ENCODE data around the gene RAMP2.

The RAMP2 gene

GRCh38 chr17:42798383-42799380 lies 37.7 kb downstream of the RAMP2 start, which contains the start of the genes CNTD1 and COA3:
CNTD1 (plus strand) TSS chr17:42798861; CDS start chr17:42799068, 207 bp downstream.
COA3 (minus strand) TSS chr17:42798704; CDS start chr17:42798681, 23 bp downstream.
- peak within 1 kb of the TSS; percentile 97 for H3K4me2 ChIP-seq (ENCODE audit: low read depth, low read length, poor library complexity, severe bottlenecking)
- H3K4me3 ChIP-seq (ENCODE audit: low read length, poor library complexity, severe bottlenecking), result peak within 1 kb of the TSS; percentile 88
- TF ChIP-seq EZH2phosphoT487 (IDR thresholded peaks at IDR 0.05; ENCODE audit: borderline replicate concordance), result no peak
- no peak for TF ChIP-seq CTCF (conservative IDR thresholded peaks at IDR 0.05; ENCODE audit: low read length)
- peak within 1 kb of the TSS; percentile 85 for H2AFZ ChIP-seq (ENCODE audit: low read length)
- H3F3A ChIP-seq (ENCODE audit: low read depth), result no peaks in the 10 kb centered on the region
- H3K27me3 ChIP-seq (ENCODE audit: insufficient read depth, low read length, poor library complexity, severe bottlenecking), result no peaks in the 10 kb centered on the region
- H4K20me1 ChIP-seq (ENCODE audit: insufficient read depth, low read length, poor library complexity, severe bottlenecking), result no peaks in the 10 kb centered on the region
- peak within 1 kb of the TSS; percentile 88 for H3K9ac ChIP-seq (ENCODE audit: low read depth, low read length, poor library complexity, severe bottlenecking)
- no peaks in the 10 kb centered on the region for H3K36me3 ChIP-seq (ENCODE audit: insufficient read depth, low read length)
- peaks cover 20% of the 10 kb centered on the region for H3K79me2 ChIP-seq (ENCODE audit: insufficient read depth, low read length)
- no peaks in the 10 kb centered on the region for H3K9me2 ChIP-seq (replicated peaks; ENCODE audit: low read depth, low read length)
- H3K4me1 ChIP-seq (ENCODE audit: insufficient read depth, low read length, poor library complexity, severe bottlenecking), result peaks cover 12% of the 10 kb centered on the region
- no peaks in the 10 kb centered on the region for H3K9me3 ChIP-seq (ENCODE audit: insufficient read depth, low read depth, low read length)

- Histone ChIP-seq H3K36me3 (ENCODE audit: insufficient read depth, low read length) (no peaks in the 10 kb centered on the region), H3K79me2 (ENCODE audit: insufficient read depth, low read length) (peaks cover 1% of the 10 kb centered on the region; the same call in 1 of the 2 replicates), H3K4me2 (ENCODE audit: low read depth, low read length, poor library complexity, severe bottlenecking) (no peak overlapping the region), H3K4me3 (ENCODE audit: low read length, poor library complexity, severe bottlenecking) (no peak overlapping the region), H3K9me3 (ENCODE audit: insufficient read depth, low read depth, low read length) (no peaks in the 10 kb centered on the region), H3F3A (ENCODE audit: low read depth) (no peaks in the 10 kb centered on the region), H3K4me1 (ENCODE audit: insufficient read depth, low read length, poor library complexity, severe bottlenecking) (no peaks in the 10 kb centered on the region), H4K20me1 (ENCODE audit: insufficient read depth, low read length, poor library complexity, severe bottlenecking) (no peaks in the 10 kb centered on the region), H3K9ac (ENCODE audit: low read depth, low read length, poor library complexity, severe bottlenecking) (no peak overlapping the region), H3K9me2 (replicated peaks; ENCODE audit: low read depth, low read length) (no peaks in the 10 kb centered on the region), H2AFZ (ENCODE audit: low read length) (no peak overlapping the region), H3K27me3 (ENCODE audit: insufficient read depth, low read length, poor library complexity, severe bottlenecking) (no peaks in the 10 kb centered on the region)
- TF ChIP-seq CTCF (conservative IDR thresholded peaks at IDR 0.05; ENCODE audit: low read length) (no peak), EZH2phosphoT487 (IDR thresholded peaks at IDR 0.05; ENCODE audit: borderline replicate concordance) (no peak)
These were observed 42.3 kb downstream of the RAMP2 start for GRCh38 chr17:42803074-42803883.

GRCh38 chr17:42804918-42805367 lies 43.9 kb downstream of the RAMP2 start:
- Histone ChIP-seq H3K4me3 (ENCODE audit: low read length, poor library complexity, severe bottlenecking) (no peak overlapping the region), H3K27me3 (ENCODE audit: insufficient read depth, low read length, poor library complexity, severe bottlenecking) (no peaks in the 10 kb centered on the region), H3K9me3 (ENCODE audit: insufficient read depth, low read depth, low read length) (no peaks in the 10 kb centered on the region), H3K9ac (ENCODE audit: low read depth, low read length, poor library complexity, severe bottlenecking) (no peak overlapping the region), H3F3A (ENCODE audit: low read depth) (no peaks in the 10 kb centered on the region), H3K36me3 (ENCODE audit: insufficient read depth, low read length) (0 out of 2 replicates have a peak, but pooled peaks cover 3% of the 10 kb centered on the region), H3K9me2 (replicated peaks; ENCODE audit: low read depth, low read length) (no peaks in the 10 kb centered on the region), H3K79me2 (ENCODE audit: insufficient read depth, low read length) (no peaks in the 10 kb centered on the region), H3K4me1 (ENCODE audit: insufficient read depth, low read length, poor library complexity, severe bottlenecking) (no peaks in the 10 kb centered on the region), H4K20me1 (ENCODE audit: insufficient read depth, low read length, poor library complexity, severe bottlenecking) (no peaks in the 10 kb centered on the region), H2AFZ (ENCODE audit: low read length) (no peak overlapping the region), H3K4me2 (ENCODE audit: low read depth, low read length, poor library complexity, severe bottlenecking) (no peak overlapping the region)
- TF ChIP-seq EZH2phosphoT487 (IDR thresholded peaks at IDR 0.05; ENCODE audit: borderline replicate concordance) (no peak), CTCF (conservative IDR thresholded peaks at IDR 0.05; ENCODE audit: low read length) (no peak)

Data from Loucy (cell line).